Measurements from ENCODE around the gene UBXN7. TPM values are rescaled to one million over a fixed set of nuclear protein-coding genes. Genes with fewer than 3 reads are reported as not detected.
"Not testable (repeated sequence)": the region's sequence is repeated elsewhere in the genome, so short reads cannot be mapped to it uniquely, and the experiment has no call there.

Gene UBXN7
- polyA plus RNA-seq, 4 donors, result 2.4 to 27.8 (median 5.7) TPM

- no peak overlapping the region for H3K27ac ChIP-seq (ENCODE audit: low read depth in 1 of 3, low read length in 2 of 3)
- FAIRE-seq (no peak), DNase-seq (no peak)
- no peaks in the 10 kb centered on the region for H3K27me3 ChIP-seq (ENCODE audit: control insufficient read depth in 3 of 3, insufficient read depth in 3 of 3, low read length in 3 of 3)
- 64 to 85% (median 73%) methylated on average over 4 of the region's 4 CpGs for WGBS, 3 donors
- no peaks in the 10 kb centered on the region for H3K9me3 ChIP-seq (ENCODE audit: control insufficient read depth in 2 of 2, insufficient read depth in 1 of 2, low read depth in 1 of 2, low read length in 1 of 2)
- peaks cover 0 to 3% (median 2%) of the 10 kb centered on the region in 3 donors for H3K36me3 ChIP-seq (ENCODE audit: control insufficient read depth in 3 of 3, insufficient read depth in 2 of 3, low read depth in 1 of 3, low read length in 3 of 3)
- no peak overlapping the region for H3K4me3 ChIP-seq (ENCODE audit: low read depth in 1 of 3, low read length in 3 of 3)
- no peaks in the 10 kb centered on the region for H3K4me1 ChIP-seq (ENCODE audit: control insufficient read depth in 3 of 3, insufficient read depth in 2 of 3, low read depth in 1 of 3, low read length in 2 of 3)
Measured at GRCh38 chr3:196344663-196345062, 87.6 kb downstream of the UBXN7 start.

- not testable (repeated sequence) for H3K9me3 ChIP-seq (ENCODE audit: control insufficient read depth in 2 of 2, insufficient read depth in 1 of 2, low read depth in 1 of 2, low read length in 1 of 2); DNase-seq; H3K27ac ChIP-seq (ENCODE audit: low read depth in 1 of 3, low read length in 2 of 3); H3K4me3 ChIP-seq (ENCODE audit: low read depth in 1 of 3, low read length in 3 of 3); FAIRE-seq; H3K36me3 ChIP-seq (ENCODE audit: control insufficient read depth in 3 of 3, insufficient read depth in 2 of 3, low read depth in 1 of 3, low read length in 3 of 3); H3K4me1 ChIP-seq (ENCODE audit: control insufficient read depth in 3 of 3, insufficient read depth in 2 of 3, low read depth in 1 of 3, low read length in 2 of 3); H3K27me3 ChIP-seq (ENCODE audit: control insufficient read depth in 3 of 3, insufficient read depth in 3 of 3, low read length in 3 of 3)
- WGBS, 3 donors, result 93 to 95% (median 93%) methylated on average over 12 to 13 of the region's 14 CpGs
Measured at GRCh38 chr3:196343917-196344316, 88.3 kb downstream of the UBXN7 start.

GRCh38 chr3:196341137-196341536 lies 91.1 kb downstream of the UBXN7 start:
- 79 to 85% (median 83%) methylated on average over 5 to 7 of the region's 7 CpGs for WGBS, 3 donors
- Histone ChIP-seq H3K4me1 (ENCODE audit: control insufficient read depth in 3 of 3, insufficient read depth in 2 of 3, low read depth in 1 of 3, low read length in 2 of 3) (no peaks in the 10 kb centered on the region), H3K27ac (ENCODE audit: low read depth in 1 of 3, low read length in 2 of 3) (no peak overlapping the region), H3K27me3 (ENCODE audit: control insufficient read depth in 3 of 3, insufficient read depth in 3 of 3, low read length in 3 of 3) (peaks cover 0 to 2% (median 0%) of the 10 kb centered on the region in 3 donors), H3K4me3 (ENCODE audit: low read depth in 1 of 3, low read length in 3 of 3) (no peak overlapping the region), H3K36me3 (ENCODE audit: control insufficient read depth in 3 of 3, insufficient read depth in 2 of 3, low read depth in 1 of 3, low read length in 3 of 3) (peaks cover 0 to 3% (median 0%) of the 10 kb centered on the region in 3 donors), H3K9me3 (ENCODE audit: control insufficient read depth in 2 of 2, insufficient read depth in 1 of 2, low read depth in 1 of 2, low read length in 1 of 2) (peaks cover 0 to 13% of the 10 kb centered on the region in 2 donors)
- no peak for DNase-seq
- FAIRE-seq, result no peak

- 65 to 72% (median 66%) methylated on average over 2 of the region's 2 CpGs for WGBS, 3 donors
- no peak for DNase-seq
Measured at GRCh38 chr3:196340466-196340865, 91.8 kb downstream of the UBXN7 start.

GRCh38 chr3:196339493-196340254 lies 92.6 kb downstream of the UBXN7 start:
- WGBS, 3 donors, result 82 to 89% (median 84%) methylated on average over 21 of the region's 21 CpGs
- no peaks in the 10 kb centered on the region for H3K36me3 ChIP-seq (ENCODE audit: control insufficient read depth in 3 of 3, insufficient read depth in 2 of 3, low read depth in 1 of 3, low read length in 3 of 3)
- no peak overlapping the region for H3K4me3 ChIP-seq (ENCODE audit: low read depth in 1 of 3, low read length in 3 of 3)
- no peaks in the 10 kb centered on the region for H3K4me1 ChIP-seq (ENCODE audit: control insufficient read depth in 3 of 3, insufficient read depth in 2 of 3, low read depth in 1 of 3, low read length in 2 of 3)
- FAIRE-seq (no peak), DNase-seq (no peak)
- H3K27me3 ChIP-seq (ENCODE audit: control insufficient read depth in 3 of 3, insufficient read depth in 3 of 3, low read length in 3 of 3), result peaks cover 0 to 2% (median 0%) of the 10 kb centered on the region in 3 donors
- H3K27ac ChIP-seq (ENCODE audit: low read depth in 1 of 3, low read length in 2 of 3), result no peak overlapping the region
- peaks cover 0 to 13% of the 10 kb centered on the region in 2 donors for H3K9me3 ChIP-seq (ENCODE audit: control insufficient read depth in 2 of 2, insufficient read depth in 1 of 2, low read depth in 1 of 2, low read length in 1 of 2)

More at GRCh38 chr3:196340466-196340865, 91.8 kb downstream of the UBXN7 start:
- no peak overlapping the region for H3K27ac ChIP-seq (ENCODE audit: low read depth in 1 of 3, low read length in 2 of 3)
- no peak overlapping the region for H3K4me3 ChIP-seq (ENCODE audit: low read depth in 1 of 3, low read length in 3 of 3)
- peaks cover 0 to 2% (median 0%) of the 10 kb centered on the region in 3 donors for H3K27me3 ChIP-seq (ENCODE audit: control insufficient read depth in 3 of 3, insufficient read depth in 3 of 3, low read length in 3 of 3)
- no peaks in the 10 kb centered on the region for H3K4me1 ChIP-seq (ENCODE audit: control insufficient read depth in 3 of 3, insufficient read depth in 2 of 3, low read depth in 1 of 3, low read length in 2 of 3)
- FAIRE-seq, result no peak
- H3K36me3 ChIP-seq (ENCODE audit: control insufficient read depth in 3 of 3, insufficient read depth in 2 of 3, low read depth in 1 of 3, low read length in 3 of 3), result no peaks in the 10 kb centered on the region
- H3K9me3 ChIP-seq (ENCODE audit: control insufficient read depth in 2 of 2, insufficient read depth in 1 of 2, low read depth in 1 of 2, low read length in 1 of 2), result peaks cover 0 to 13% of the 10 kb centered on the region in 2 donors

- Histone ChIP-seq H3K9me3 (ENCODE audit: control insufficient read depth in 2 of 2, insufficient read depth in 1 of 2, low read depth in 1 of 2, low read length in 1 of 2) (peaks cover 0 to 13% of the 10 kb centered on the region in 2 donors), H3K27me3 (ENCODE audit: control insufficient read depth in 3 of 3, insufficient read depth in 3 of 3, low read length in 3 of 3) (peaks cover 0 to 2% (median 0%) of the 10 kb centered on the region in 3 donors), H3K27ac (ENCODE audit: low read depth in 1 of 3, low read length in 2 of 3) (no peak overlapping the region), H3K4me3 (ENCODE audit: low read depth in 1 of 3, low read length in 3 of 3) (no peak overlapping the region), H3K36me3 (ENCODE audit: control insufficient read depth in 3 of 3, insufficient read depth in 2 of 3, low read depth in 1 of 3, low read length in 3 of 3) (no peaks in the 10 kb centered on the region), H3K4me1 (ENCODE audit: control insufficient read depth in 3 of 3, insufficient read depth in 2 of 3, low read depth in 1 of 3, low read length in 2 of 3) (no peaks in the 10 kb centered on the region)
- WGBS, 3 donors, result 86 to 92% (median 87%) methylated on average over 6 of the region's 6 CpGs
- FAIRE-seq (no peak), DNase-seq (no peak)
Measured at GRCh38 chr3:196339044-196339443, 93.2 kb downstream of the UBXN7 start.

- Histone ChIP-seq H3K27me3 (ENCODE audit: control insufficient read depth in 3 of 3, insufficient read depth in 3 of 3, low read length in 3 of 3) (peaks cover 0 to 2% (median 0%) of the 10 kb centered on the region in 3 donors), H3K4me3 (ENCODE audit: low read depth in 1 of 3, low read length in 3 of 3) (no peak overlapping the region), H3K27ac (ENCODE audit: low read depth in 1 of 3, low read length in 2 of 3) (no peak overlapping the region), H3K9me3 (ENCODE audit: control insufficient read depth in 2 of 2, insufficient read depth in 1 of 2, low read depth in 1 of 2, low read length in 1 of 2) (peaks cover 0 to 15% of the 10 kb centered on the region in 2 donors), H3K36me3 (ENCODE audit: control insufficient read depth in 3 of 3, insufficient read depth in 2 of 3, low read depth in 1 of 3, low read length in 3 of 3) (no peaks in the 10 kb centered on the region), H3K4me1 (ENCODE audit: control insufficient read depth in 3 of 3, insufficient read depth in 2 of 3, low read depth in 1 of 3, low read length in 2 of 3) (no peaks in the 10 kb centered on the region)
- DNase-seq, result no peak
- no peak for FAIRE-seq
- WGBS, 3 donors, result 73 to 82% (median 82%) methylated on average over 17 of the region's 17 CpGs
Measured at GRCh38 chr3:196336319-196337145, 95.7 kb downstream of the UBXN7 start.

GRCh38 chr3:196335503-196335948 lies 96.7 kb downstream of the UBXN7 start:
- Histone ChIP-seq H3K4me3 (ENCODE audit: low read depth in 1 of 3, low read length in 3 of 3) (no peak overlapping the region), H3K36me3 (ENCODE audit: control insufficient read depth in 3 of 3, insufficient read depth in 2 of 3, low read depth in 1 of 3, low read length in 3 of 3) (no peaks in the 10 kb centered on the region), H3K27ac (ENCODE audit: low read depth in 1 of 3, low read length in 2 of 3) (no peak overlapping the region), H3K9me3 (ENCODE audit: control insufficient read depth in 2 of 2, insufficient read depth in 1 of 2, low read depth in 1 of 2, low read length in 1 of 2) (peaks cover 0 to 15% of the 10 kb centered on the region in 2 donors), H3K27me3 (ENCODE audit: control insufficient read depth in 3 of 3, insufficient read depth in 3 of 3, low read length in 3 of 3) (peaks cover 0 to 2% (median 0%) of the 10 kb centered on the region in 3 donors), H3K4me1 (ENCODE audit: control insufficient read depth in 3 of 3, insufficient read depth in 2 of 3, low read depth in 1 of 3, low read length in 2 of 3) (no peaks in the 10 kb centered on the region)
- no peak for FAIRE-seq
- no peak for DNase-seq
- whole genome bisulfite sequencing, 3 donors, result 78 to 85% (median 83%) methylated on average over 10 to 12 of the region's 12 CpGs
